Duodenal mucosa (tissue), 2 donors: ENCODE results near the gene RIMS1.

ENCODE experiments used
- H3K27ac ChIP-seq: one replicate; pipeline ENCODE4 v1.7.0; 2013; ENCODE audit warnings: low read depth, low read length
- H3K27me3 ChIP-seq, 2 donors: one replicate each; pipeline ENCODE4 v1.7.0; 2013; ENCODE audit warnings: low read length in 2 of 2, control low read depth in 1 of 2; ENCODE audit not compliant: insufficient read depth in 2 of 2, control insufficient read depth in 1 of 2
- H3K36me3 ChIP-seq, 2 donors: one replicate each; pipeline ENCODE4 v1.7.0; 2013; ENCODE audit warnings: low read length in 2 of 2, control low read depth in 1 of 2; ENCODE audit not compliant: insufficient read depth in 2 of 2, control insufficient read depth in 1 of 2
- H3K4me1 ChIP-seq, 2 donors: one replicate each; pipeline ENCODE4 v1.7.0; 2013; ENCODE audit warnings: low read length in 2 of 2, control low read depth in 1 of 2; ENCODE audit not compliant: insufficient read depth in 2 of 2, control insufficient read depth in 1 of 2
- H3K4me3 ChIP-seq, 2 donors: one replicate each; pipeline ENCODE4 v1.7.0; 2013; ENCODE audit warnings: low read length in 2 of 2, low read depth in 1 of 2
- H3K9ac ChIP-seq, 2 donors: one replicate each; pipeline ENCODE4 v1.7.0; 2013; ENCODE audit warnings: low read length in 2 of 2, low read depth in 1 of 2
- H3K9me3 ChIP-seq, 2 donors: one replicate each; pipeline ENCODE4 v1.7.0; 2013; ENCODE audit warnings: low read length in 2 of 2, control low read depth in 1 of 2; ENCODE audit not compliant: control insufficient read depth in 1 of 2

The RIMS1 gene

GRCh38 chr6:72425003-72425681, 538.8 kb downstream of the RIMS1 start:
- H3K4me1 ChIP-seq: no peaks in the 10 kb centered on the region
- no peak overlapping the region for H3K4me3 ChIP-seq
- no peak overlapping the region for H3K27ac ChIP-seq
- H3K9ac ChIP-seq: no peak overlapping the region
- no peaks in the 10 kb centered on the region for H3K36me3 ChIP-seq
- no peaks in the 10 kb centered on the region for H3K27me3 ChIP-seq
- H3K9me3 ChIP-seq: no peaks in the 10 kb centered on the region

GRCh38 chr6:72440611-72441010, 554.3 kb downstream of the RIMS1 start:
- no peaks in the 10 kb centered on the region for H3K9me3 ChIP-seq
- H3K4me3 ChIP-seq: no peak overlapping the region
- no peak overlapping the region for H3K27ac ChIP-seq
- no peaks in the 10 kb centered on the region for H3K36me3 ChIP-seq
- no peaks in the 10 kb centered on the region for H3K4me1 ChIP-seq
- H3K9ac ChIP-seq: no peak overlapping the region
- no peaks in the 10 kb centered on the region for H3K27me3 ChIP-seq

- Histone ChIP-seq H3K36me3 (no peaks in the 10 kb centered on the region), H3K27me3 (no peaks in the 10 kb centered on the region), H3K4me1 (no peaks in the 10 kb centered on the region), H3K4me3 (no peak overlapping the region), H3K9ac (no peak overlapping the region), H3K9me3 (no peaks in the 10 kb centered on the region), H3K27ac (no peak overlapping the region)
These were observed 560.1 kb downstream of the RIMS1 start for GRCh38 chr6:72446430-72446829.
